Esophagus muscularis mucosa (tissue), 4 donors: Measurements from ENCODE around the gene BCL11A. TPM values are rescaled to one million over a fixed set of nuclear protein-coding genes. Genes with fewer than 3 reads are reported as not detected.

Experiments used
- DNase-seq: peaks from one replicate; pipeline ENCODE4 v3.0.0-alpha.2; 2017; ENCODE audit errors: extremely low spot score
- H3K27ac ChIP-seq, 4 donors: fragments of 200-600 bp; sonication (generic); replicated peaks in 1 of 4; 1 replicate in 3 of 4; 2 replicates in 1 of 4; pipeline ENCODE4 v1.5.1; 2016 to 2019; ENCODE audit warnings: mild to moderate bottlenecking in 1 of 4
- H3K27me3 ChIP-seq, 4 donors: fragments of 200-600 bp; sonication (generic); one replicate each; pipeline versions ENCODE4 v1.5.1 to v1.6.0; 2016 to 2019
- H3K36me3 ChIP-seq, 4 donors: fragments of 200-600 bp; sonication (generic); one replicate each; pipeline ENCODE4 v1.5.1; 2016 to 2019
- H3K4me1 ChIP-seq, 4 donors: fragments of 200-600 bp; sonication (generic); one replicate each; pipeline ENCODE4 v1.5.1; 2016 to 2019
- H3K4me3 ChIP-seq, 4 donors: fragments of 200-600 bp; sonication (generic); 1 replicate in 2 of 4; 2 replicates in 2 of 4; pipeline ENCODE4 v1.5.1; 2016 to 2019; ENCODE audit warnings: mild to moderate bottlenecking in 4 of 4, moderate library complexity in 1 of 4
- H3K9me3 ChIP-seq, 4 donors: fragments of 200-600 bp; sonication (generic); 1 replicate in 3 of 4; 2 replicates in 1 of 4; pipeline ENCODE4 v1.5.1; 2016 to 2019
- CTCF ChIP-seq, 3 experiments: fragments of 200-600 bp in 2 of 3; fragments of 450-650 bp in 1 of 3; sonication (generic) in 2 of 3; IDR thresholded peaks; one replicate each; pipeline ENCODE4 v1.5.1; 2017 to 2019; ENCODE audit warnings: antibody characterized with exemption in 3 of 3, mild to moderate bottlenecking in 2 of 3, moderate library complexity in 1 of 3
- EP300 ChIP-seq: sonication (generic); formaldehyde crosslinking; IDR thresholded peaks from one replicate; pipeline ENCODE4 v1.6.1; 2017; ENCODE audit warnings: antibody characterized with exemption
- POLR2A ChIP-seq: fragments of 450-650 bp; IDR thresholded peaks from one replicate; pipeline ENCODE4 v1.6.1; 2017; ENCODE audit warnings: antibody characterized with exemption, moderate library complexity, mild to moderate bottlenecking, low read depth
- POLR2AphosphoS5 ChIP-seq, 2 donors: sonication (generic); formaldehyde crosslinking; IDR thresholded peaks; one replicate each; pipeline ENCODE4 v1.6.1; 2017; ENCODE audit warnings: antibody characterized with exemption in 2 of 2
- WGBS: methylation state at CpG from one replicate; pipeline ENCODE4 v1.1.5; 2018; 5-methylcytosine and 5-hydroxymethylcytosine counted together
- intact Hi-C: fragments of 100-400 bp; cut with DNase I; formaldehyde crosslinking; loops from one replicate; pipeline ENCODE4 v1.15.1; 2023
- total RNA-seq, 4 donors: library from RNA; depleted of rRNA; stranded (reverse); fragments of >200 nt; gene quantifications; one replicate each; pipeline versions ENCODE4 v1.1.0 to v1.2.1, GENCODE V29; 2016

Gene BCL11A
- total RNA-seq, 4 donors from 2014 or later = 3.5 to 11.3 (median 4.7) TPM

- intact Hi-C loops = no loop called here
- no peak overlapping the region for H3K27ac ChIP-seq
- 83% methylated on average over 6 of the region's 6 CpGs for WGBS
- no peak for TF ChIP-seq POLR2AphosphoS5 (IDR thresholded peaks at IDR 0.05)
- TF ChIP-seq CTCF (IDR thresholded peaks at IDR 0.05) = no peak
- TF ChIP-seq POLR2A = no peak
- TF ChIP-seq EP300 = no peak
- no peaks in the 10 kb centered on the region for H3K27me3 ChIP-seq
- H3K4me1 ChIP-seq = no peaks in the 10 kb centered on the region
- H3K4me3 ChIP-seq = no peak overlapping the region
- DNase-seq = no peak
- no peaks in the 10 kb centered on the region for H3K36me3 ChIP-seq
- no peaks in the 10 kb centered on the region for H3K9me3 ChIP-seq
These were observed 83.7 kb downstream of the BCL11A start for GRCh38 chr2:60469536-60470317.

DNA sequence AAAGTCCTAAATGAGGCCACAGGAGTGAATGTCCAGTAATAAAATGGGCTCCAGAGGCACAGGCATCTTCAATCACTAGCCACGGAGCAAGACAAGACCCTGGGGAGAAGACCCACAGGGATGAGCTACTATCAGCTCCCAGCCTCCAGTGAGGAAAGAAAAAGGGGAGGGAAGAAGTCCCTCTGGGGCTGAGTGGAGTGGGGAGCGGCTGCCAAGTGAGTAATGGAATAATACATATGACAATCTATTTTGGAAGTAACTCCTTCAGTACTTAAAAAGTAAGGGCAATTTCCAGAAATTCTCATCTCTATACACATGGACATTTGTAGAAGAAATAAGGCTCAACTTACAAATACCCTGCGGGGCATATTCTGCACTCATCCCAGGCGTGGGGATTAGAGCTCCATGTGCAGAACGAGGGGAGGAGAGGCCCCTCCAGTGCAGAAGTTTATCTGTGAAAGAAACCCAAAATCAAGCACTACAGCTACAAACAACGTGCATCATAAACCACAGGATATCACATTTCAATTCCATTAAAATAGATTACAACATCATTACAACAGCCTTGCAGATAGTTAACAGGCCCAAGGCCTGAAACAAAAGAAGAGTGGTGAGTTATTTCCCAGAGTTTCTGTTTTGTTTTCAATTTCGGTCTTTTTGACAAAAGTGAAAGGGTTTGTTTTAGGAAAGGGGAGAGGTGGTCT lies 84.9 kb downstream of the BCL11A start:
- no peaks in the 10 kb centered on the region for H3K9me3 ChIP-seq
- TF ChIP-seq POLR2AphosphoS5 (IDR thresholded peaks at IDR 0.05) (no peak), CTCF (IDR thresholded peaks at IDR 0.05) (no peak), EP300 (no peak), POLR2A (no peak)
- H3K36me3 ChIP-seq = no peaks in the 10 kb centered on the region
- H3K27ac ChIP-seq = no peak overlapping the region
- no peaks in the 10 kb centered on the region for H3K27me3 ChIP-seq
- no peak overlapping the region for H3K4me3 ChIP-seq
- peaks cover 0 to under 1% (median 0%) of the 10 kb centered on the region in 4 donors for H3K4me1 ChIP-seq
- intact Hi-C loops = no loop called here
- 83% methylated on average over 7 of the region's 7 CpGs for WGBS
- no peak for DNase-seq

DNA sequence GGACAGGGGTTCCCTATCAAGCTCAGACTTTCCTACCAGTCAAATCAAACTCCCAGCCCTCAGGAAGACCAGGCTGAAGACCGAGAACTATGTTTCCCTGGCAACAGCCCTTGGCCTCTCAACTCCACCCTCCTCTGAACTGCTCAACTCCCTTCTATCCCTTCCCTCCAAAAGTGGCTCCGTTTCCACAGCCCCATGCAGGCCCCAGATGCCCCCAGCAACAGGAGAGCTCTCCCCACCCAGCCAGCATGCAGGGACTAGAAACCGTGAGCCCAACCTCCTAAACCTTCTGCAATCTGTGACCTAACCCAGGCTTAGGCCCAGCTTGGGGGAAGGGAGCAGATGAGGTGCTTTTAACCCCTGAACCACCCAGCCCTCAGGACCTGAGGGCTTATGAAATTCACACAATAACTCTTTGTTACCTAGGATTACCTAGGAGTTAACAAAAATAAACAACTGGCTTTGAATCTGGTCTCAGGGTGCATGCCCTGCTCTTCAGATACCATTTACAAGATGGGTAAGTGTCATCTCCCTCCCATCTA lies 87.2 kb downstream of the BCL11A start:
- H3K4me1 ChIP-seq = peaks cover 0 to 10% (median 7%) of the 10 kb centered on the region in 4 donors
- WGBS = 86% methylated on average over 3 of the region's 3 CpGs
- H3K27me3 ChIP-seq = no peaks in the 10 kb centered on the region
- H3K4me3 ChIP-seq = no peak overlapping the region
- intact Hi-C loops = no loop called here
- peaks cover 0 to 6% (median 2%) of the 10 kb centered on the region in 4 donors for H3K36me3 ChIP-seq
- no peak overlapping the region for H3K27ac ChIP-seq
- DNase-seq = no peak
- H3K9me3 ChIP-seq = no peaks in the 10 kb centered on the region
- TF ChIP-seq EP300 (no peak), CTCF (IDR thresholded peaks at IDR 0.05) (no peak), POLR2A (no peak), POLR2AphosphoS5 (IDR thresholded peaks at IDR 0.05) (no peak)

DNA sequence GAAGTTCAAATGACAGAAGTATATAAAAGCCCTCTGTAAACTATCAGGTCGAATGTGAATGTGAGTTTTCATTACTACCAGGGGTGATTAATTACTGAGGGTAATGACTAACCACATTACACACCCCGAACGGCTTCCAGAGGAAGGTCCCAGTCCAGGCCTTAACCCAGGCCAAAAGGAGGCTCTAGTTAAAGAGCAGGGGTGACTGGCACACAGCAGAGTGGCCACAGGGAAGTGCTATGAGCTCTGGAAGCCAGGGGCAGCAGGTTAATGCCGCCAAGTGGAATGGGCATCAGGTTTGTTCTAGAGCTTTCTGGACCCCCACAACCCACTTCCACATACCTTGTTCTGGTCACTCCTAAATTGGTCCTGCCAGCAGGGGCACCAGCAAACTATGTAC lies 87.7 kb downstream of the BCL11A start:
- Histone ChIP-seq H3K9me3 (no peaks in the 10 kb centered on the region), H3K36me3 (peaks cover 0 to 11% (median 5%) of the 10 kb centered on the region in 4 donors), H3K27me3 (no peaks in the 10 kb centered on the region), H3K27ac (no peak overlapping the region), H3K4me3 (no peak overlapping the region), H3K4me1 (peaks cover 0 to 10% (median 7%) of the 10 kb centered on the region in 4 donors)
- TF ChIP-seq POLR2A = no peak
- no peak for TF ChIP-seq POLR2AphosphoS5 (IDR thresholded peaks at IDR 0.05)
- TF ChIP-seq EP300 = no peak
- no peak for TF ChIP-seq CTCF (IDR thresholded peaks at IDR 0.05)
- DNase-seq = no peak
- intact Hi-C loops = no loop called here
- 69% methylated on average over 4 of the region's 4 CpGs for WGBS
